HL-60 (cell line): ENCODE data around the gene CHMP4A.
A peak's percentile ranks its signal among the peaks of the same experiment; 100 is the strongest.

Experiments used
- DNase-seq, 2 experiments: peaks; one replicate each; pipeline ENCODE4 v3.0.0-alpha.2; 2010 to 2020; ENCODE audit warnings: low read depth in 1 of 2, low spot score in 1 of 2
- H3K27ac ChIP-seq: fragments of 250-450 bp; sonication (Bioruptor Pico); replicated peaks from 2 replicates; pipeline ENCODE4 v1.5.1; 2020; ENCODE audit warnings: mild to moderate bottlenecking, moderate library complexity
- H3K27me3 ChIP-seq: fragments of 250-450 bp; sonication (Bioruptor Pico); 2 replicates; pipeline ENCODE4 v1.5.1; 2021; ENCODE audit warnings: mild to moderate bottlenecking, moderate library complexity; ENCODE audit not compliant: insufficient read depth, poor library complexity, severe bottlenecking
- H3K4me3 ChIP-seq: replicated peaks from 2 replicates; pipeline ENCODE4 v1.5.1; 2011; ENCODE audit warnings: mild to moderate bottlenecking, control low read depth, low read length; ENCODE audit not compliant: insufficient read depth
- CTCF ChIP-seq: IDR thresholded peaks from one replicate; pipeline ENCODE4 v1.5.1; 2011; ENCODE audit warnings: low read length, control low read depth, inconsistent platforms; ENCODE audit not compliant: insufficient read depth
- GABPA ChIP-seq: IDR thresholded peaks from 2 replicates; pipeline ENCODE4 v1.6.1; 2012; ENCODE audit warnings: low read depth
- POLR2AphosphoS5 ChIP-seq: IDR thresholded peaks from 2 replicates; pipeline ENCODE4 v1.6.1; 2012; ENCODE audit warnings: low read depth
- REST ChIP-seq: IDR thresholded peaks from 2 replicates; pipeline ENCODE4 v1.6.1; 2012; ENCODE audit warnings: low read depth; ENCODE audit not compliant: insufficient replicate concordance
- SPI1 ChIP-seq: IDR thresholded peaks from 2 replicates; pipeline ENCODE4 v1.6.1; 2012; ENCODE audit warnings: low read depth, mild to moderate bottlenecking, borderline replicate concordance

CHMP4A gene

GRCh38 chr14:24234095-24235005 is 21.1 kb upstream of the CHMP4A start:
- no peak for DNase-seq
- Histone ChIP-seq H3K27me3 (no peaks in the 10 kb centered on the region), H3K4me3 (no peak overlapping the region), H3K27ac (no peak overlapping the region)
- no peak for TF ChIP-seq POLR2AphosphoS5
- no peak for TF ChIP-seq REST
- TF ChIP-seq GABPA, result no peak
- no peak for TF ChIP-seq CTCF
- TF ChIP-seq SPI1, result no peak

- H3K27me3 ChIP-seq, result no peaks in the 10 kb centered on the region
- TF ChIP-seq REST (no peak), POLR2AphosphoS5 (no peak), GABPA (no peak), SPI1 (no peak), CTCF (no peak)
- peak overlapping the region; percentile 82 for H3K4me3 ChIP-seq
- H3K27ac ChIP-seq, result peak overlapping the region; percentile 83
- DNase-seq, result no peak
These were observed 20.2 kb upstream of the CHMP4A start for GRCh38 chr14:24233538-24233866.

- no peak for DNase-seq
- Histone ChIP-seq H3K4me3 (peak within 1 kb of the TSS; percentile 82), H3K27me3 (no peaks in the 10 kb centered on the region), H3K27ac (peak within 1 kb of the TSS; percentile 83)
- peak; percentile 84 for TF ChIP-seq POLR2AphosphoS5
- TF ChIP-seq CTCF, result no peak
- no peak for TF ChIP-seq REST
- peak; percentile 81 for TF ChIP-seq GABPA
- TF ChIP-seq SPI1, result peak; percentile 61; the same call in 1 of the 2 replicates
These were observed 19.6 kb upstream of the CHMP4A start, which contains the start of gene GMPR2 for GRCh38 chr14:24232645-24233537. Gene GMPR2, plus strand, starts transcription at chr14:24232929. Its CDS starts 325 bp downstream, at chr14:24233254.
